B cell (primary cell): ENCODE measurements around the gene ITPR2.

ENCODE experiments used
- EZH2 ChIP-seq: IDR thresholded peaks from 2 replicates; pipeline ENCODE4 v1.6.1; 2012; ENCODE audit warnings: borderline replicate concordance, low read depth, mild to moderate bottlenecking, moderate library complexity, low read length; ENCODE audit not compliant: insufficient read depth, poor library complexity, severe bottlenecking
- TF ChIP-seq, protein P1 (sequence below): fragments of 200-600 bp; IDR thresholded peaks from one replicate; pipeline ENCODE4 v1.8.0; 2022; ENCODE audit warnings: antibody characterized with exemption, mild to moderate bottlenecking

DNA sequence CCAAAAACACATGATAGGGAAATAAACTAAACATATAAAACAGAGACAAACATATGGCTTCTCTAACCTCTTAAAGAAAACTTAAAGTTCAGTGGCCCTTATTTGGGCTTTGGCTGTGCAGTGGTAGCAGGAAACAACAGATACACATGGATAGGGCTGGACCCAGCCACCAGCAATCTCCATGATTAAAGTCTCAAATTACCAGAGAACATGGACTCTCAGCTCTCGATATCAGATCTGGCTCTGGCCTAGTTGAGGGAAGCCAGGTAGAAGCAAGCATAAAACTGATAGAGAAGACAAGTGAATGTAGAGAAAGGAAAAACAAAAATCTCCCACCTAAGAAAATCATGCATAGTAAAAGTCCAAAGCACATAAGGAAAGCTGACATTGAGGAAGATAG lies 164.8 kb downstream of the ITPR2 start:
- TF ChIP-seq, protein P1, sequence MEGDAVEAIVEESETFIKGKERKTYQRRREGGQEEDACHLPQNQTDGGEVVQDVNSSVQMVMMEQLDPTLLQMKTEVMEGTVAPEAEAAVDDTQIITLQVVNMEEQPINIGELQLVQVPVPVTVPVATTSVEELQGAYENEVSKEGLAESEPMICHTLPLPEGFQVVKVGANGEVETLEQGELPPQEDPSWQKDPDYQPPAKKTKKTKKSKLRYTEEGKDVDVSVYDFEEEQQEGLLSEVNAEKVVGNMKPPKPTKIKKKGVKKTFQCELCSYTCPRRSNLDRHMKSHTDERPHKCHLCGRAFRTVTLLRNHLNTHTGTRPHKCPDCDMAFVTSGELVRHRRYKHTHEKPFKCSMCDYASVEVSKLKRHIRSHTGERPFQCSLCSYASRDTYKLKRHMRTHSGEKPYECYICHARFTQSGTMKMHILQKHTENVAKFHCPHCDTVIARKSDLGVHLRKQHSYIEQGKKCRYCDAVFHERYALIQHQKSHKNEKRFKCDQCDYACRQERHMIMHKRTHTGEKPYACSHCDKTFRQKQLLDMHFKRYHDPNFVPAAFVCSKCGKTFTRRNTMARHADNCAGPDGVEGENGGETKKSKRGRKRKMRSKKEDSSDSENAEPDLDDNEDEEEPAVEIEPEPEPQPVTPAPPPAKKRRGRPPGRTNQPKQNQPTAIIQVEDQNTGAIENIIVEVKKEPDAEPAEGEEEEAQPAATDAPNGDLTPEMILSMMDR, result no peak
- no peak for TF ChIP-seq EZH2
